Measurements from ENCODE around the gene LYST.
"Not testable (repeated sequence)": the region's sequence is repeated elsewhere in the genome, so short reads cannot be mapped to it uniquely, and the experiment has no call there.

The LYST gene

DNA sequence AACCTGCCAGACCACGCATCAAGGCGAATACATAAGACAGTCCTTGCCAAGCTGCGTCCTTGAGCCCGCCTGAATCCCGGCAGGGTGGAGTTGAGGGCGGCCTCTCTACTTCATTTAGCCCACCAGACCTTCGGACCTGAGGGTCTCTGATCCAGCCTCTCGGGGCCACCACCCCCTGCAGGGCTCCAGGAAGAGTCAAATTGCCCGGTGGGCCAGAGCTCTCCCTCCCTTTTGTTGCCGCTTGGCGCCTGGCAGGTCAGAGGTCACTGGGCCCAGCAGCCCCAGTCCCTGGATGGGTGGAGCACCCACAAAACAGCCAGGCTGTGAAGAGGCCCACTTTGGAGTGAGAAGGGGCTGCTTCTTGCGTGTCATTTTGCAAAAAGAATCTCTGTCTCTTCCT, 226.1 kb downstream of the LYST start:
- Histone ChIP-seq H3K4me3 (ENCODE audit: low read depth in 1 of 2, low read length in 1 of 2) (no peak overlapping the region), H3K36me3 (no peaks in the 10 kb centered on the region), H3K4me1 (ENCODE audit: control insufficient read depth in 1 of 2, insufficient read depth in 1 of 2, low read depth in 1 of 2, low read length in 1 of 2) (peaks cover 0 to 12% of the 10 kb centered on the region in 2 experiments), H3K9me3 (no peaks in the 10 kb centered on the region), H3K27me3 (peaks cover 64% of the 10 kb centered on the region), H3K27ac (no peak overlapping the region)
- TF ChIP-seq, protein P1, sequence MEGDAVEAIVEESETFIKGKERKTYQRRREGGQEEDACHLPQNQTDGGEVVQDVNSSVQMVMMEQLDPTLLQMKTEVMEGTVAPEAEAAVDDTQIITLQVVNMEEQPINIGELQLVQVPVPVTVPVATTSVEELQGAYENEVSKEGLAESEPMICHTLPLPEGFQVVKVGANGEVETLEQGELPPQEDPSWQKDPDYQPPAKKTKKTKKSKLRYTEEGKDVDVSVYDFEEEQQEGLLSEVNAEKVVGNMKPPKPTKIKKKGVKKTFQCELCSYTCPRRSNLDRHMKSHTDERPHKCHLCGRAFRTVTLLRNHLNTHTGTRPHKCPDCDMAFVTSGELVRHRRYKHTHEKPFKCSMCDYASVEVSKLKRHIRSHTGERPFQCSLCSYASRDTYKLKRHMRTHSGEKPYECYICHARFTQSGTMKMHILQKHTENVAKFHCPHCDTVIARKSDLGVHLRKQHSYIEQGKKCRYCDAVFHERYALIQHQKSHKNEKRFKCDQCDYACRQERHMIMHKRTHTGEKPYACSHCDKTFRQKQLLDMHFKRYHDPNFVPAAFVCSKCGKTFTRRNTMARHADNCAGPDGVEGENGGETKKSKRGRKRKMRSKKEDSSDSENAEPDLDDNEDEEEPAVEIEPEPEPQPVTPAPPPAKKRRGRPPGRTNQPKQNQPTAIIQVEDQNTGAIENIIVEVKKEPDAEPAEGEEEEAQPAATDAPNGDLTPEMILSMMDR (IDR thresholded peaks at IDR 0.05): no peak

DNA sequence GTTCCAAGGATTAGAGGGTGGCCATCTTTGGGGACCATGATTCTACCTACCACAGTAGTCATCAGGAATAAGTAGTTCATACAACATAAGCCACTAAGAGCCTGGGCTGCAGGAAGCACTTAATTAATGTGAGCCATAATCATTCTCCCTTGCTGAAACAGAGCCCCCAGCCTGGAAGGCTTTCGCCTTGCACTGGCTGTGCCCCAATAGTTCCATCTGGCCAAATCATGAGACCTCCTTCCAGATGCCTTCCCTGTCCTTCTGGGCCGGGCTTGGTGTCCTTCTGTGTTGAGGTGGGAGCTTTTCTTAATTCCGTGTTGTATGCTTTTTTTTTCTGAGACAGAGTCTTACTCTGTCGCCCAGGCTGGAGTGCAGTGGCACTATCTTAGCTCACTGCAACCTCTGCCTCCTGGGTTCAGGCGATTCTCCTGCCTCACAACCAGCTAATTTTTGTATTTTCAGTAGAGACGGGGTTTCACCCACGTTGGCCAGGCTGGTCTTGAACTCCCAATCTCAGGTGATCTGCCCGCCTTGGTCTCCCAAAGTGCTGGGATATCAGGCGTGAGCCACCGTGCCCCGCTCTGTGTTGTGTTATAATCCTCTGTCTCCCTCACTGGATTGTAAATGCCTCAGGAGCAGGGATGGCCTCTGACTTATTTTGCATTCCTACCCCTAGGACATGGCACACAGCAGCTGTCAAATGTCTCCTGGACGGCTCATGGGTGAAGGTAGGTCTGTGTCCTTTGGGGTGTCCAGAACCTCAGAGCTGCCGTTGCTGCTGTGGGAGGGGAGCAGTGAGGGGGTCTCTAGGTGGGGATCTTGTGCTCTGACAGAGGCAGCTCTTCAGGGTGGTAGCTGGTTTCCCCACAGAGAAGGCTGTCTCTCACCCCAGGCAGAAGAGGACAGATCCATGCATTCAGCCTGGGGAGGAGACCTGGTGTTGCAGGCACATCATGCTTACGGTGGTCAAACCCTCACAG, 227.2 kb downstream of the LYST start:
- Histone ChIP-seq H3K9me3 (no peaks in the 10 kb centered on the region), H3K36me3 (no peaks in the 10 kb centered on the region), H3K4me3 (ENCODE audit: low read depth in 1 of 2, low read length in 1 of 2) (no peak overlapping the region), H3K27ac (no peak overlapping the region), H3K27me3 (peaks cover 58% of the 10 kb centered on the region), H3K4me1 (ENCODE audit: control insufficient read depth in 1 of 2, insufficient read depth in 1 of 2, low read depth in 1 of 2, low read length in 1 of 2) (peaks cover 0 to 12% of the 10 kb centered on the region in 2 experiments)
- TF ChIP-seq, protein P1 (IDR thresholded peaks at IDR 0.05): no peak

- H3K4me3 ChIP-seq (ENCODE audit: low read depth in 1 of 2, low read length in 1 of 2); H3K9me3 ChIP-seq; H3K36me3 ChIP-seq; H3K27ac ChIP-seq: not testable (repeated sequence)
- Histone ChIP-seq H3K4me1 (ENCODE audit: control insufficient read depth in 1 of 2, insufficient read depth in 1 of 2, low read depth in 1 of 2, low read length in 1 of 2) (peaks cover 0 to 12% of the 10 kb centered on the region in 2 experiments), H3K27me3 (peaks cover 50% of the 10 kb centered on the region)
Observed at GRCh38 chr1:235638612-235639011, 228.1 kb downstream of the LYST start.

DNA sequence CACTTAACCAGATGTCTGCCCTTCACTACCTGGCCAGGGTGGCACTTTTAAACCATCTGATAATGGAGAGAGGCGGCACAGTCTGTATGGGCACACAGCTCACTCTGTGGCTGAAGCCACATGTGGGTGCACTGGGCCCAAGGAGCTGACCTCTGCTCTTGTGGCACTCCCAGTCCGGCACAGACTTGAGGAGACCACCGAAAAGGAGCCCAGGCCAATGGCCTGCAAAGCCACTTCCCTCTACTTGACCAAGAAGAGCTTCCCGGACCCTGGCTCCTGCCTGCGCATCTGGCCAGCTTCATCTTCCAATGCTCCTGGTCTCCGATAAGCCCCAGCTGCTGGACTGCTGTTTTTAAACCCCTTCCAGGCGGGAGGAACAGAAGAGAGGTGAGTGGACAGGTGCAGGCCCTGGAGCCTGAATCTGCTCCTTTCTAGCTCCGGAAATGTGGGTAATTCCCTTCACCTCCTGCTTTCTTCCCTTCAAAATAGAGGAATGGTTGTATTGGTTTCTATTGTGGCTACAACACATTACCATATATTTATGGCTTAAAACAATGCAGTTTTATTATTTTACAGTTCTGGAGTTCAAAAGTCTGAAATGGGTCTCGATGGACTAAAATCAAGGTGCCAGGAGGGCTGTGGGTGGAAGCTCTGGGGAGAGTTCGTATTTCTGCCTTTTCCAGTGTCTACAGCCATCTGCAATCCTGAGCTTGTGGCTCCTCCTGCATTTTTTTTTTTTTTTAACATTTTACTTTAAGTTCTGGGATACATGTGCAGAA, 228.8 kb downstream of the LYST start:
- peaks cover 0 to 12% of the 10 kb centered on the region in 2 experiments for H3K4me1 ChIP-seq (ENCODE audit: control insufficient read depth in 1 of 2, insufficient read depth in 1 of 2, low read depth in 1 of 2, low read length in 1 of 2)
- no peak overlapping the region for H3K27ac ChIP-seq
- no peaks in the 10 kb centered on the region for H3K36me3 ChIP-seq
- TF ChIP-seq, protein P1 (IDR thresholded peaks at IDR 0.05): no peak
- no peak overlapping the region for H3K4me3 ChIP-seq (ENCODE audit: low read depth in 1 of 2, low read length in 1 of 2)
- peaks cover 50% of the 10 kb centered on the region for H3K27me3 ChIP-seq
- H3K9me3 ChIP-seq: no peaks in the 10 kb centered on the region

GRCh38 chr1:235635938-235636662, 230.6 kb downstream of the LYST start:
- Histone ChIP-seq H3K4me1 (ENCODE audit: control insufficient read depth in 1 of 2, insufficient read depth in 1 of 2, low read depth in 1 of 2, low read length in 1 of 2) (no peaks in the 10 kb centered on the region), H3K36me3 (no peaks in the 10 kb centered on the region), H3K27ac (no peak overlapping the region), H3K4me3 (ENCODE audit: low read depth in 1 of 2, low read length in 1 of 2) (no peak overlapping the region), H3K9me3 (no peaks in the 10 kb centered on the region), H3K27me3 (peaks cover 33% of the 10 kb centered on the region)
- TF ChIP-seq, protein P1 (IDR thresholded peaks at IDR 0.05): no peak

All from neutrophil (primary cell).